ENCODE measurements around the gene PAGE1. TPM values are rescaled to one million over a fixed set of nuclear protein-coding genes. Genes with fewer than 3 reads are reported as not detected.

Gene PAGE1
- total and polyA plus RNA-seq, 2 donors (not counting 1 experiment from before 2014, with no cell fraction given), result not detected

DNA sequence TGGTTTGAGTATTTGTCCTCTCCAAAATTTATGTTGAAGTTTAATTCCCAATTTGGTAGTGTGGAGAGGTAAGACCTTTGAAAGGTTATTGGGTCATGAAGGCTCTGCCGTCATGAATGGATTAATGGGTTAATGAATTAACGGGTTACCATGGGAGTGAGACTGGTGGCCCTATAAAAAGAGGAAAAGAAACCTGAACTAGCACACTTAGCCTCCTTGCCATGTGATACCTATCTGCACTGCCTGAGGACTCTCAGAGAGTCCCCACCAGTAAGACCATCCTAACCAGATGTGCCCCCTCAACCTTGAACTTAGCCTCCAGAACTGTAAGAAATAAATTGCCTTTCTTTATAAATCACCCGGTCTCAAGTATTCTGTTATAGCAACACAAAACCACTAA lies 39.3 kb downstream of the PAGE1 start:
- Histone ChIP-seq H3K4me1 (ENCODE audit: control insufficient read depth in 2 of 2, insufficient read depth in 2 of 2, low read length in 2 of 2) (no peaks in the 10 kb centered on the region), H3K4me2 (replicated peaks; ENCODE audit: low read depth, low read length, poor library complexity, severe bottlenecking) (no peak overlapping the region), H4K20me1 (ENCODE audit: control insufficient read depth, insufficient read depth, low read length, poor library complexity, severe bottlenecking) (no peaks in the 10 kb centered on the region), H3K9ac (ENCODE audit: low read length) (no peak overlapping the region), H3K9me3 (ENCODE audit: control extremely low read depth in 1 of 3, control insufficient read depth in 2 of 3, insufficient read depth in 1 of 3, low read length in 2 of 3) (no peaks in the 10 kb centered on the region), H3K27ac (ENCODE audit: low read length in 2 of 2) (no peak overlapping the region), H3K27me3 (replicated peaks in 1 of 4; ENCODE audit: control extremely low read depth in 1 of 4, control insufficient read depth in 3 of 4, insufficient read depth in 4 of 4, low read length in 3 of 4) (no peaks in the 10 kb centered on the region), H3K4me3 (ENCODE audit: control extremely low read depth in 1 of 5, extremely low read depth in 1 of 5, insufficient read depth in 1 of 5, low read depth in 2 of 5, low read length in 4 of 5) (no peak overlapping the region), H3K79me2 (ENCODE audit: control insufficient read depth, insufficient read depth, low read length) (no peaks in the 10 kb centered on the region), H3K36me3 (replicated peaks in 1 of 2; ENCODE audit: control extremely low read depth in 1 of 2, control insufficient read depth in 1 of 2, extremely low read depth in 1 of 2, insufficient read depth in 2 of 2, low read length in 1 of 2) (no peaks in the 10 kb centered on the region), H2AFZ (ENCODE audit: insufficient read depth, low read depth, low read length, poor library complexity, severe bottlenecking) (no peak overlapping the region)
- no peak overlapping the region for H3K27ac Mint-ChIP-seq
- H3K4me3 Mint-ChIP-seq, result no peak overlapping the region
- H3K9me3 Mint-ChIP-seq (ENCODE audit: insufficient read depth), result no peaks in the 10 kb centered on the region
- ChIA-PET POLR2A (no interaction called here), CTCF (no interaction called here)
- intact Hi-C loops (cut with micrococcal nuclease), result no loop called here
- WGBS (ENCODE audit: insufficient coverage), result no CpG with 5 or more reads among the region's 3 CpGs
- TF ChIP-seq EZH2 (IDR thresholded peaks at IDR 0.05; ENCODE audit: borderline replicate concordance, insufficient read depth, low read depth, low read length, poor library complexity, severe bottlenecking), result no peak
- no peak for TF ChIP-seq CTCF (IDR thresholded peaks at IDR 0.05)
- ATAC-seq (ENCODE audit: low read depth) (no peak), DNase-seq (no peak)
- no peaks in the 10 kb centered on the region for H3K4me1 Mint-ChIP-seq
- H3K27me3 Mint-ChIP-seq, result peaks cover 7% of the 10 kb centered on the region

DNA sequence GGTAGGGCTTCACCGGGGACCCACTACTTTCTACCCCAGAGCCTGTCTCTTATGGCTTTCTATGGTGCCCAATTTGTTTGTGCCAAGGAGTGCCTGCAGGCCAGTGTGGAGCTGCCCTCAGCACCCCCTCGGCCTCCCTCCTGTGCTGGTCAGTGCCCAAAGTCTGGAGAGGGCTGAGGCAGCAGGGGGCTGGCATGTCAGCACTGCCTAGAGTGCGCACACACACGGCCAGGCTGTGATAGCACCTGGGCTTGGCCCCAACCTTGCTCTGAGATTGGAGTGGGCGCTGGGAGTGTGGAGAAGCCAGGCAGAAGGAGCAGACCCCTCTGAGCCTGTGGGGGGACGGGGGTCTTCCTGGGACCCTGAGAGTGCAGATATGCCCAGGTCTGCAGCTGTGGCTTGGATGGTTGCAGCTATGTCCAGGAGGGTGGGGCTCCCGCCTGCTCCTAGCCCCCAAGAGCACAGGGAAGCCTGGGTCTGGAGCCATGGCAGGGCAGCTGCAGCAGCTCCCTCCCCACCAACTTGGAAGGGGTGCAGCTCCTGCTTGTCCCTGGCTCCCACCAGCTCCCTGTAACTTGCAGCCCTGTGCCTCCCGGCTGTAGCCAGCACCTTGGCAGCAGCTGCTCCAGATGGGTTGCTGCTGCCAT lies 50.7 kb downstream of the PAGE1 start:
- Histone ChIP-seq H4K20me1 (ENCODE audit: control insufficient read depth, insufficient read depth, low read length, poor library complexity, severe bottlenecking) (no peaks in the 10 kb centered on the region), H3K4me2 (replicated peaks; ENCODE audit: low read depth, low read length, poor library complexity, severe bottlenecking) (no peak overlapping the region), H3K79me2 (ENCODE audit: control insufficient read depth, insufficient read depth, low read length) (no peaks in the 10 kb centered on the region), H3K36me3 (replicated peaks in 1 of 2; ENCODE audit: control extremely low read depth in 1 of 2, control insufficient read depth in 1 of 2, extremely low read depth in 1 of 2, insufficient read depth in 2 of 2, low read length in 1 of 2) (no peaks in the 10 kb centered on the region), H3K4me3 (ENCODE audit: control extremely low read depth in 1 of 5, extremely low read depth in 1 of 5, insufficient read depth in 1 of 5, low read depth in 2 of 5, low read length in 4 of 5) (no peak overlapping the region), H3K27ac (ENCODE audit: low read length in 2 of 2) (no peak overlapping the region), H3K4me1 (ENCODE audit: control insufficient read depth in 2 of 2, insufficient read depth in 2 of 2, low read length in 2 of 2) (no peaks in the 10 kb centered on the region), H2AFZ (ENCODE audit: insufficient read depth, low read depth, low read length, poor library complexity, severe bottlenecking) (no peak overlapping the region), H3K27me3 (replicated peaks in 1 of 4; ENCODE audit: control extremely low read depth in 1 of 4, control insufficient read depth in 3 of 4, insufficient read depth in 4 of 4, low read length in 3 of 4) (no peaks in the 10 kb centered on the region), H3K9me3 (ENCODE audit: control extremely low read depth in 1 of 3, control insufficient read depth in 2 of 3, insufficient read depth in 1 of 3, low read length in 2 of 3) (no peaks in the 10 kb centered on the region), H3K9ac (ENCODE audit: low read length) (no peak overlapping the region)
- ChIA-PET CTCF (no interaction called here), POLR2A (no interaction called here)
- WGBS (ENCODE audit: insufficient coverage), result 89% methylated on average over 7 of the region's 8 CpGs
- TF ChIP-seq CTCF (IDR thresholded peaks at IDR 0.05) (no peak), EZH2 (IDR thresholded peaks at IDR 0.05; ENCODE audit: borderline replicate concordance, insufficient read depth, low read depth, low read length, poor library complexity, severe bottlenecking) (no peak)
- Mint-ChIP-seq H3K27ac (no peak overlapping the region), H3K4me1 (no peaks in the 10 kb centered on the region), H3K27me3 (peaks cover 4% of the 10 kb centered on the region), H3K4me3 (no peak overlapping the region), H3K9me3 (ENCODE audit: insufficient read depth) (no peaks in the 10 kb centered on the region)
- intact Hi-C loops (cut with micrococcal nuclease), result no loop called here
- DNase-seq (no peak), ATAC-seq (ENCODE audit: low read depth) (no peak)

Other genes starting within 250 kb of the PAGE1 start
- not detected in 2 replicates for gene GAGE12C, start 163.8 kb downstream of the PAGE1 start, total RNA-seq
- not detected in 2 replicates for gene GAGE12C, start 163.8 kb downstream of the PAGE1 start, polyA plus RNA-seq
- gene GAGE12D, start 154.3 kb downstream of the PAGE1 start, total RNA-seq, result not detected in 2 replicates
- not detected in 2 replicates for gene GAGE12D, start 154.3 kb downstream of the PAGE1 start, polyA plus RNA-seq
- gene GAGE12E, start 144.7 kb downstream of the PAGE1 start, total RNA-seq, result not detected in 2 replicates
- gene GAGE12E, start 144.7 kb downstream of the PAGE1 start, polyA plus RNA-seq, result not detected in 2 replicates
- not detected in 2 replicates for gene GAGE12F, start 135.1 kb downstream of the PAGE1 start, total RNA-seq
- not detected in 2 replicates for gene GAGE12F, start 135.1 kb downstream of the PAGE1 start, polyA plus RNA-seq
- gene GAGE12G, start 125.6 kb downstream of the PAGE1 start, total RNA-seq, result not detected in 2 replicates
- gene GAGE12G, start 125.6 kb downstream of the PAGE1 start, polyA plus RNA-seq, result not detected in 2 replicates
- gene GAGE12H, start 116.0 kb downstream of the PAGE1 start, total RNA-seq, result not detected in 2 replicates
- gene GAGE12H, start 116.0 kb downstream of the PAGE1 start, polyA plus RNA-seq, result not detected in 2 replicates
- not detected in 2 replicates for gene GAGE2A, start 106.5 kb downstream of the PAGE1 start, total RNA-seq
- not detected in 2 replicates for gene GAGE2A, start 106.5 kb downstream of the PAGE1 start, polyA plus RNA-seq
- not detected in 2 replicates for gene GAGE1, start 97.0 kb downstream of the PAGE1 start, total RNA-seq
- not detected in 2 replicates for gene GAGE1, start 97.0 kb downstream of the PAGE1 start, polyA plus RNA-seq
- gene PAGE4, start 133.3 kb upstream of the PAGE1 start, total RNA-seq, result not detected in 2 replicates
- not detected in 2 replicates for gene PAGE4, start 133.3 kb upstream of the PAGE1 start, polyA plus RNA-seq
- gene USP27X, start 183.5 kb upstream of the PAGE1 start, total RNA-seq, result 5.3 and 6.1 TPM in 2 replicates
- 1.6 TPM in 2 replicates for gene USP27X, start 183.5 kb upstream of the PAGE1 start, polyA plus RNA-seq
- 3.6 and 6.3 TPM in 2 replicates for gene CLCN5, start 226.6 kb upstream of the PAGE1 start, total RNA-seq
- 0.52 and 0.55 TPM in 2 replicates for gene CLCN5, start 226.6 kb upstream of the PAGE1 start, polyA plus RNA-seq

Data from B cell (primary cell).